ENCODE measurements around the gene TRERF1.

Gene TRERF1

DNA sequence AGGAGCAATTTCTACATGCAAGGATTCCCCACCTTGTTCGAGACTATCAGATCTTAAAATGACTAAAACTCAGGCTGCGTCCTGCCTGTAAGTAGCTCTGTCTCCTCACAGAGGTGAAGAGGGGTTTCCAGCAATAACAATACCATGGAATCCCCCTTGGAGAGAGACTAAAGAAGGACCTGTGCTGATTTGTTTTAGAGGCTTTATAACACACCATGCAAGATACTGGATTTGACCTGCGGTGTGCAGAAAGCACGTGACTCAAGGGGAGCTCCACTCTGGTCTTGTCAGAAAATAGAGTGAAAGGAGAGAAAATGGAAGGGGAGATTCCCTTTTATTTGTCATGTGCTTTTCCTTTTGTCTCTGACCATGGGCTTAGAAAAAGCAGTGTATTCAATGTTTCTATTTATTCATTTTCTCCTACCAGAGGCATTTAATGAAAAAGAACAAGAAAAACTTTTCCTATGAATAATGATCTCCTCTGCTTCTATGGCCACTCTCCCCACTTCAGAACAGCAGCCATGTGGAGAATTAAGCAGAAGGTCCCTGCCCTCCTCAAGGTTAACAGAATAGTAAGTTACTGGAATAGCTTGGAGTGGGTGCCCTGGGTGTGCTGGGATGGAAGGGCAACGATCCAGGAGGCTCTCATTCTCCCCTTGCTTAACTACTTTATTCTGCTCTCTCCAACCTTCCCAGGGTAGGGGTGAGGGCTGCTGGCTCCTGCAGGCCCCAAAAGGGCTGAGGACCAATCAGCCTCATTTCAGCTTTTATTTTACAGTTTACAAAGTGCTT, 214.8 kb downstream of the TRERF1 start:
- H3K27ac Mint-ChIP-seq, result no peak overlapping the region
- intact Hi-C loops (cut with micrococcal nuclease), result no loop called here
- H3K27me3 Mint-ChIP-seq, result no peaks in the 10 kb centered on the region
- H3K9me3 Mint-ChIP-seq, result no peaks in the 10 kb centered on the region
- H3K36me3 Mint-ChIP-seq (ENCODE audit: low read depth), result peaks cover 93% of the 10 kb centered on the region
- H3K4me3 Mint-ChIP-seq, result no peak overlapping the region
- no peaks in the 10 kb centered on the region for H3K4me1 Mint-ChIP-seq (ENCODE audit: low read depth)

DNA sequence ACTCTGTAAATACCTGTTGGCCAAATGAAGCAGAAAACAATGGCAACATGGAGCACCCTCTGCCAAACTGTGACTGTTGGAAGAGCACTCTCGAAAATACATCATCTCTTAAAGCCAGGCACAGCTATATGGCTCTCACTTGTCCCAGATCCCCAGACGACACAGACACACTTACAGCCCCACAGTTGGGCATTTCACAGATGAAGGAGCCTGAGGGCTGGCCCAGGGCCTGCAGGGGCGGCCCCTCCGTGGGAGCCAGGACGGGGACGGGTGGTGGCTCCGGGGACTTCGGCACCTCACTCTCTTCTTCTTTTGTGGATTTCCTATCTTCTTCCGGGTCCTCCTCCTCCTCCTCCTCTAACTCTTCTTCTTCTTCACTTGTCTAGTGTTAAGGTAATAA, 215.7 kb downstream of the TRERF1 start:
- H3K9me3 Mint-ChIP-seq, result no peaks in the 10 kb centered on the region
- intact Hi-C loops (cut with micrococcal nuclease), result no loop called here
- peaks cover 91% of the 10 kb centered on the region for H3K36me3 Mint-ChIP-seq (ENCODE audit: low read depth)
- no peaks in the 10 kb centered on the region for H3K4me1 Mint-ChIP-seq (ENCODE audit: low read depth)
- H3K4me3 Mint-ChIP-seq, result no peak overlapping the region
- no peaks in the 10 kb centered on the region for H3K27me3 Mint-ChIP-seq
- H3K27ac Mint-ChIP-seq, result no peak overlapping the region

DNA sequence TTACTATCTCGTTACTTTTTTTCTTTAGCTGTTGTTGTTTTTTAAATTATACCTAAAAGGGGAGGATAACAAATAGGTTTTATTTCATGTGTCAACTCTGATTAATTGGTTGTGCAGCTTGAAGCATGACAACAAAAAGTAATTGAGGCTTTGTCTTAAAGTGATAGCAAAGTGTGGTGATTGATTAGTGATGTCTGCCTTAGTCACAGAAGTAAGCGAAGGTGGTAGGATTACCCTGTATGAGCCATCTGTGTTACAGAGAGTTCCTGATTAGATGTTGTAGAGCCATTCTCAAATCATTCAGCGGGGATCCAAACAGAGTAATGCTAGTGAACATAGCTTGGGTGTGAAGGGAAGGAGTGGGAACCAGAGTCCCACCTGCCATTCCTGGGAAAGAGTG, 219.7 kb downstream of the TRERF1 start:
- intact Hi-C loops (cut with micrococcal nuclease), result no loop called here
- H3K4me3 Mint-ChIP-seq, result no peak overlapping the region
- peaks cover 97% of the 10 kb centered on the region for H3K36me3 Mint-ChIP-seq (ENCODE audit: low read depth)
- H3K27me3 Mint-ChIP-seq, result no peaks in the 10 kb centered on the region
- H3K4me1 Mint-ChIP-seq (ENCODE audit: low read depth), result no peaks in the 10 kb centered on the region
- no peak overlapping the region for H3K27ac Mint-ChIP-seq
- no peaks in the 10 kb centered on the region for H3K9me3 Mint-ChIP-seq

DNA sequence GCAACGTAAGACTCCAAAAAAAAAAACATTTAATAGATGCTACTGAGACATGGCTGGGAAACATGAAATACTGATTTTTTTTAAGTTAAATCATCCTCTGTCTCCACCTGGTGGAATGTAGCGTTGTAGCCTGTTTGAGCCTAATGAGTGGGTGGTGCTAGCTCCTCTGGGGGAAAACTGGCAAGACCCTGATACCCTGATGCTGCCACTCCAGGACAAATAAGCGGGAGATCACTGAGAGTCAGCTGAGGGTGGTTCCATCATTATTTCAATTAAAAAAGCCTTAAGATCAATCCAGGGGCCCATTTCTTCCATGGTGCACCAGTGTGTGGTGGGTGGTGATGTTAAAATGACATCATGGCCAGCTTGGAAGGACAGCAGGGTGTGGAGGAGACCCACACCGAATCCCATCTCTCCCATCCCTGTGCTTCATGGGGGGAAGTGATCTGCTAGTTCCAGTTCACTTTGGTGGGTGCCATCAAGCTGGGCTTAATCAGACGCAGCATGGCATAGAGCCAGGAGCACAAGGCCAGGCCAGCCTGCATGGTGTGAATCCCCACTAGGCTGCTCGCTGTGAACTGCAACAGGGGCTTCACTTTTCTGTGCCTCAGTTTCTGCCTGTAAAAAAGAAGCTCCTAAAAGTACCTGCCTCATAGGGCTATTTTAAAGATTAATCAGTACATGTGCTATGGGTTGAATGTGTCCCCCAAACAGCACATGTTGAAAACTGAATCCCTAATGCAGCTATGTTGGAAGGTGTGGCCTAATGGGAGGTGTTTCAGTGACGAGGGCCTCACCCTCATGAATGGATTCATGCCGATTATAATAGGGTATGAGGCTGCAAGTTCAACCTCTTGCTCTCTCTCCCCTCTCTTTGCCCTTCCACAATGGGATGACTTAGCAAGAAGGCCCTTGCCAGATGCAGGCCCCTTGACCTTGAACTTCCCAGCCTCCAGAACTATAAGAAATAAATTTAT, 221.1 kb downstream of the TRERF1 start:
- Mint-ChIP-seq H3K9me3 (no peaks in the 10 kb centered on the region), H3K4me1 (ENCODE audit: low read depth) (no peaks in the 10 kb centered on the region), H3K27me3 (no peaks in the 10 kb centered on the region), H3K4me3 (no peak overlapping the region), H3K36me3 (ENCODE audit: low read depth) (peaks cover 90% of the 10 kb centered on the region), H3K27ac (no peak overlapping the region)
- intact Hi-C loops (cut with micrococcal nuclease), result no loop called here

DNA sequence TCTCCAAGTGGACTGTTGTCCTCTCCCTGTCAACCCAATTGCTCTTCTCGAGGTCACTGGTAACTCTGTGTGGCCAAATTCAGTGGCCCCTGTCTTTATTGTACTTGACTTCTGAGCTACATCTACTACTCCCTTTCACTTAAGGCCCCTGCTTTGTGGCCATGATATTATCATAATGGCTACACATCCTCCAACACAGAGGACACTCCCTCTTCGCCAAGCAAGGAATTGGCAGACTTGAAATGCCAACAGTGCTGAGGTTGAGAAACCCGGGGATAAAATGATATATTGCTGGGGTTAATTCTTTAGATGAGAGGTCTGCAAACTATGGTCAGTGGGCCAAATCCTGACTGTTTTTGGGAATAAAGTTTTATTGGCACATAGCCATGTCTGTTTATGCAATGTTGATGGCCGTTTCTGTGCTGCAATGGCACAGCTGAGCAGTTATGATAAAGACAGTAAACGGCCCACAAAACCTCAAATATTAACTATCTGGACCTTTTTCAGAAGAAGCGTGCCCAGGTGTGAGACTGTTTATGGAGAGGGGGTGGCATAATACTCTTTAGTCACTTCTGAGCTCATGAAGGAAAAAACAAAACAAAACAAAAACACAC, 222.1 kb downstream of the TRERF1 start:
- Mint-ChIP-seq H3K4me1 (ENCODE audit: low read depth) (no peaks in the 10 kb centered on the region), H3K27ac (no peak overlapping the region), H3K4me3 (no peak overlapping the region), H3K27me3 (no peaks in the 10 kb centered on the region), H3K9me3 (no peaks in the 10 kb centered on the region), H3K36me3 (ENCODE audit: low read depth) (peaks cover 80% of the 10 kb centered on the region)
- intact Hi-C loops (cut with micrococcal nuclease), result no loop called here

DNA sequence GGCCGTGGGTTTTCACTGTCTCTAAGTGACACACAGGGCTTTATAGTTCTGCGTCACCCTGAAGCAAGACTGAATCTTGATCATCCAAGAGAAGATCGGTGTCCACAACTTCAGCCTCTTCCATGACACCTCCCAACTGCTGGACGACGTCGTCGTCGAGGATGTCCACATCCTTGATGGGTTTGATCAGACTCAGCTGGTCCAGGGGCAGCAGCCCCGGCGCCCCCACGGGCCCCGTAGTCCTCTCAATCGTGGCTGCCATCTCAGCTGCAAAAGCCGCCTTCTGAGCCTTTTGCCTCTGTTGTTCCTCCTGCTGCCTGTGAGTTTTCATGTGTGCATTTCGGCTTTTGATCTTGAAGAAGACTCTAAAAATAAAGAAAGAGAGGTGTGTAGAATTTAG, 223.4 kb downstream of the TRERF1 start:
- intact Hi-C loops (cut with micrococcal nuclease), result no loop called here
- Mint-ChIP-seq H3K27me3 (no peaks in the 10 kb centered on the region), H3K9me3 (no peaks in the 10 kb centered on the region), H3K4me1 (ENCODE audit: low read depth) (no peaks in the 10 kb centered on the region), H3K4me3 (no peak overlapping the region), H3K27ac (no peak overlapping the region), H3K36me3 (ENCODE audit: low read depth) (peaks cover 66% of the 10 kb centered on the region)

DNA sequence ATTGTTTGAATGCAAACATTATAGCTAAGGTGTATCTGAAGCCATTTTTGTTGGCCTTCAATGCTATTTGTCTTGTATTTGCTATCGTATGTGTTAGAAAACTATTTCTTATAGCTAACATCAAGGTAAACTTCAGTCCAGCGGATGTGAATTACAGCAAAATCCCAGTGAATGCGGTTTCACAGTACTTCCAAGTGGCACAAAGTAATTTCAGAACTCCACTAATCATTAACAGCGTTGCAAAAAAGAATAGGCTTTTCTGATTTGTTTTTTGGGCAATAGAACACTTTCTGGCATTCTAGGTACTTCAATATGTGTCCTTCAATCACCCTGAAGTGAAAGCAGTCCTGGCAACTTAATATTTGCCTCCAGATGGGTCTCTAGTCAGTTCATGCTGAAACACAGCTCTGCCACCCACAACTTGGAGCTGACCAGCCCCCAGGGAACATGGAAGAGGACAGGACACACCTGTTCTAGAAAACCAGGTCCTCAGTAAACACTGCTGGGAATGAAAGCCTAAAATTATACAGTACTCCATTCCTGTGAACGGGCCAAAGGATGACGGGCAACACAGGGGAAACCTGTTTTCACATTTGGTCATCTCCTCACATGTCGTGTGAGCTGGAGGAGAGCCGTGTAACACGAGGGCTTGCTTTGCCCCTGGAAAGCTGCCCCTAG, 224.4 kb downstream of the TRERF1 start:
- H3K9me3 Mint-ChIP-seq, result no peaks in the 10 kb centered on the region

DNA sequence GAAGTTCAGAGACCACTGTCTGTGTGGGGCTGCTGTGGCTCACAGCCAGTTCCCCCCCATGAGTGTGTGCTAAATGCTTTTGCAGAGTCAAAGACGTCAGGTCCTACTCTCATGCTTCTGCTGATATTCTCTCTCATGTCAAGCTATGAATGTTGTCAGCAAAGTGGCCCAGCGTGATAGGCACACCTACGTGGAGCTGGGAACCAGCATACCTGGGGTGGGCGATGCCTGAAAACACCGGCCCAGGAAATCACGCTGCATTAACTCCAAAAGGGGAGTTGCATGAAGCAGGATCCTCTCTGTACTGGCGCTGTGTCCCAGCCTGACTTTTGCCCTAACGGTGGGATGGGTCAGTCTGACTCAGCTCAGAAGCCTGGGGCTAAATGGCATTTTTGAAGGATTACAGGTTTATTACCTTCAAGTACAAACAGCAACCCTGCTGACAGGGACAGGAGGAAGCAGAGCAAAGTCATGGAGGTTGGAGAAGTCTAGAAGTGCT, 225.0 kb downstream of the TRERF1 start:
- no peak overlapping the region for H3K27ac Mint-ChIP-seq
- H3K9me3 Mint-ChIP-seq, result no peaks in the 10 kb centered on the region

More for the DNA sequence above, 224.4 kb downstream of the TRERF1 start:
- no peak overlapping the region for H3K4me3 Mint-ChIP-seq
- no peaks in the 10 kb centered on the region for H3K27me3 Mint-ChIP-seq
- no peaks in the 10 kb centered on the region for H3K4me1 Mint-ChIP-seq (ENCODE audit: low read depth)
- H3K27ac Mint-ChIP-seq, result no peak overlapping the region
- intact Hi-C loops (cut with micrococcal nuclease), result no loop called here
- peaks cover 58% of the 10 kb centered on the region for H3K36me3 Mint-ChIP-seq (ENCODE audit: low read depth)

DNA sequence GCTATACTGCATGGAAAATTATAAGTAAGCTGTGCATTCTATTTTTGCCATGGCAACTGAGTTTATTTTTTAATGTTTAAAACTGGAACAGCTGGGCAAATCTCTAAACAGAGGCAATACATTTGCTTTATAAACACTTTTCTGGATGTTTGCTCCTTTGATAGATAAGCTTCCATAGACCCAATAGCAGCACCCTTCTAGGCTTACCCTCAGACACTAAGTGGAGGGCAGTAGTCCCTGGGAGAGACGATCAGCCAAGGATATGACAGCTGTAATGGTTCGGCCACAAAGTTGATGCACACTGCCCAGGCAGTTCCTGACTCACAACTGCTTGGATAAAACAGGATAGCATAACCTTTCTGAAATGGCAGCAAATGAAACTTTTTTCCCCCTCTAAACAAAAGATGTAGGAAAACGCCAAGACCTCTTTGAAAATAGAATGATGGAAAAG, 225.5 kb downstream of the TRERF1 start:
- peaks cover 48% of the 10 kb centered on the region for H3K36me3 Mint-ChIP-seq (ENCODE audit: low read depth)
- no peaks in the 10 kb centered on the region for H3K27me3 Mint-ChIP-seq
- no peaks in the 10 kb centered on the region for H3K9me3 Mint-ChIP-seq
- no peak overlapping the region for H3K27ac Mint-ChIP-seq
- H3K4me3 Mint-ChIP-seq, result no peak overlapping the region
- no peaks in the 10 kb centered on the region for H3K4me1 Mint-ChIP-seq (ENCODE audit: low read depth)
- intact Hi-C loops (cut with micrococcal nuclease), result no loop called here

More for the DNA sequence above, 225.0 kb downstream of the TRERF1 start:
- Mint-ChIP-seq H3K36me3 (ENCODE audit: low read depth) (peaks cover 52% of the 10 kb centered on the region), H3K4me3 (no peak overlapping the region), H3K27me3 (no peaks in the 10 kb centered on the region), H3K4me1 (ENCODE audit: low read depth) (no peaks in the 10 kb centered on the region)
- intact Hi-C loops (cut with micrococcal nuclease), result no loop called here

DNA sequence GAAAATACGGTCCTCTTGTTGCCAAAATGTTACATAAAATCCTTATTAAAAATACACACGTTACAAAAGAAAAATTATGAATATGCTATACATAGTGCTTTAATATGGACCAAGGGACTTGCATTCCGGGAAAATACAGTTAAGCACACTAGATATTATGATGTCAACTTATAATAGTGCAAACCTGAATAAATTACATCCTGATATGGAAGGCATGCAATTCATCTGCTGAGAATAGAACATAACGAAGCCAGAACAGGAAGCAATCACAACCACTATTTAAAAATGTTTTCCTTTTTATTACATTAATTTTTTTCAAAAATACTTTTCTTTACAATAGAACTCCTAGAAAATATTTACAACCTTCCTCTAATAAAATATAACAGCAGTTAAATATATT, 226.3 kb downstream of the TRERF1 start:
- Mint-ChIP-seq H3K27ac (no peak overlapping the region), H3K4me3 (no peak overlapping the region), H3K4me1 (ENCODE audit: low read depth) (peaks cover 5% of the 10 kb centered on the region), H3K36me3 (ENCODE audit: low read depth) (peaks cover 41% of the 10 kb centered on the region), H3K27me3 (no peaks in the 10 kb centered on the region), H3K9me3 (no peaks in the 10 kb centered on the region)
- intact Hi-C loops (cut with micrococcal nuclease), result no loop called here

DNA sequence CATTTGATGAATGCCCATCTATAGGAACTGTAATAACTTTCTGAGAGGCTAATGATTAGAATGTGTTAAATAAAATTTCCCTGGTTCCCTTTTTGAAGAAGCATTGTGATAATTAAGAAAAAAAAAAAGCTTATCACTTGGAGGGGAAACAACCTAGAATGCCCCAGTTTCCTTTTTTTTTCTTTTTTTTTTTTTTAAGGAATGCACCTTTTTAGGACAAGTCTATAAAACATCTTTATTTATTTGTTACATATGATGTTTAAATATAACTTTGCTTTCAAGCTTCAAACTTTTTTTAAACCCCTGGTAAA, 226.7 kb downstream of the TRERF1 start:
- Mint-ChIP-seq H3K27me3 (no peaks in the 10 kb centered on the region), H3K4me1 (ENCODE audit: low read depth) (peaks cover 5% of the 10 kb centered on the region), H3K27ac (no peak overlapping the region), H3K9me3 (no peaks in the 10 kb centered on the region), H3K4me3 (no peak overlapping the region), H3K36me3 (ENCODE audit: low read depth) (peaks cover 37% of the 10 kb centered on the region)
- intact Hi-C loops (cut with micrococcal nuclease), result no loop called here

DNA sequence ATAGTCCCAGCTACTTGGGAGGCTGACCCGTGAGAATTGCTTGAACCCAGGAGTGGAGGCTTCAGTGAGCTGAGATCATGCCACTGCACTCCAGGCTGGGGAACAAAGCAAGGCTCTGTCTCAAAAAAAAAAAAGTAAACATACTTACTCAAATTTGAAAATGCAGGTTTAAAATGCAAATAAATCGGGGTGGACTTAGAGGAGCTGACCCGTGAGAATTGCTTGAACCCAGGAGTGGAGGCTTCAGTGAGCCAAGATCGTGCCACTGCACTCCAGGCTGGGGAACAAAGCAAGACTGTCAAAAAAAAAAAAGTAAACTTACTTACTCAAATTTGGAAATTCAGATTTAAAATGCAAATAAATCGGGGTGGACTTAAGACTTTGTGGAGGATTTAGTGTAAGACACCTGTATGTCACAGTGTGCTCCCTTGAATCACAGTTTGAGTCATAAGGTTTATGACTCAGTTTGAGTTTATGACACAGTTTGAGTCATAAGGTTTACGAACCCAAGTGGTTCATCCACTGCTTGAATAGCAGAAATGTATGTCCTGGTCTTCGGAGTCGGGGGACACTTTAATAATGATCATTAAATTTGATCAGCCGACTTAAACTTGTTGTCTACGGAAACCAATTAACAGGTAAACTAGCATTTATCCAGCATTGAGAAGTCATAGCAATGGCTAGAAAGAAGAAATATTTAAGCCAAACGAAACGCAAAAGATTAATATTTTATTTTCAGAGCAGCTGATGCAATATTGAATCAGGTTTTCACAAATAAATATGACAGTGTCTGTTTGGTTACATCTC, 227.3 kb downstream of the TRERF1 start:
- peaks cover 5% of the 10 kb centered on the region for H3K4me1 Mint-ChIP-seq (ENCODE audit: low read depth)
- no peak overlapping the region for H3K4me3 Mint-ChIP-seq
- intact Hi-C loops (cut with micrococcal nuclease), result no loop called here
- H3K27ac Mint-ChIP-seq, result no peak overlapping the region
- H3K27me3 Mint-ChIP-seq, result no peaks in the 10 kb centered on the region
- H3K9me3 Mint-ChIP-seq, result no peaks in the 10 kb centered on the region
- peaks cover 31% of the 10 kb centered on the region for H3K36me3 Mint-ChIP-seq (ENCODE audit: low read depth)

DNA sequence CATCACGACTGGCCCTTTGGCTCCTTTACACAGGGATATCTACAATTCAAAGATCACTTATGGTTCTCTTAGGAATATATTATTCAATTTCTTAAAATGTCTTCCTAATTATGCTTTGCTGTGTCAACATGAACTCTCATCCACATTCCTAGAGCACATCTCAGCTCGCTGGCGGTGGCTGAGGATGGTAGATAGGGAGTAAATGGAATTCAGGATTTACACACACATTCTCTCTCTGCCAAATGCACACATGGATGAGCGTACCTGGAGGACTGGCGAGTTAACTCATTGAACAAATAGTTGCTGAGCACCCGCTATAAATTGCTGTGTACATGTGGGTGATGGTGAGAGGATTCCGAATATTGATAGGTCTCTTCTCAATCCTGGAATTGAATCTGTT, 229.3 kb downstream of the TRERF1 start:
- no peaks in the 10 kb centered on the region for H3K27me3 Mint-ChIP-seq
- no peak overlapping the region for H3K4me3 Mint-ChIP-seq
- H3K9me3 Mint-ChIP-seq, result no peaks in the 10 kb centered on the region
- no peak overlapping the region for H3K27ac Mint-ChIP-seq
- intact Hi-C loops (cut with micrococcal nuclease), result no loop called here
- peaks cover 5% of the 10 kb centered on the region for H3K4me1 Mint-ChIP-seq (ENCODE audit: low read depth)
- H3K36me3 Mint-ChIP-seq (ENCODE audit: low read depth), result peaks cover 16% of the 10 kb centered on the region

Data from dendritic cell treated with granulocyte-macrophage colony-stimulating factor and Interleukin-4, amounts not matched to agents 40 ng/mL and 50 ng/mL, for 4 days (primary cell).